Fibroblast of gingiva (primary cell): ENCODE results near the gene CNIH2.
"Not testable (repeated sequence)": the region's sequence is repeated elsewhere in the genome, so short reads cannot be mapped to it uniquely, and the experiment has no call there.

Experiments
- DNase-seq: peaks from one replicate; pipeline ENCODE4 v3.0.0-alpha.2; 2011; ENCODE audit warnings: low read depth

CNIH2 gene

GRCh38 chr11:66259956-66260355 lies 18.0 kb upstream of the CNIH2 start:
- no peak for DNase-seq

- DNase-seq, result no peak
Observed at GRCh38 chr11:66261578-66261977, 16.4 kb upstream of the CNIH2 start.

GRCh38 chr11:66262191-66262590 lies 15.8 kb upstream of the CNIH2 start:
- DNase-seq, result no peak

- no peak for DNase-seq
Observed at GRCh38 chr11:66262696-66263095, 15.3 kb upstream of the CNIH2 start.

GRCh38 chr11:66263231-66263630 lies 14.7 kb upstream of the CNIH2 start:
- DNase-seq, result no peak

GRCh38 chr11:66263785-66264184 lies 14.2 kb upstream of the CNIH2 start:
- no peak for DNase-seq

GRCh38 chr11:66264383-66264782 lies 13.6 kb upstream of the CNIH2 start:
- no peak for DNase-seq

- no peak for DNase-seq
Observed at GRCh38 chr11:66264914-66265313, 13.1 kb upstream of the CNIH2 start.

- DNase-seq, result no peak
Observed at GRCh38 chr11:66265531-66266377, 12.2 kb upstream of the CNIH2 start.

GRCh38 chr11:66266378-66267038 lies 11.5 kb upstream of the CNIH2 start:
- no peak for DNase-seq

- no peak for DNase-seq
Observed at GRCh38 chr11:66267039-66267378, 11.0 kb upstream of the CNIH2 start.

GRCh38 chr11:66267379-66268243 lies 10.4 kb upstream of the CNIH2 start:
- DNase-seq, result peak; percentile 90

- peak; percentile 99 for DNase-seq
Observed at GRCh38 chr11:66268244-66268951, 9.6 kb upstream of the CNIH2 start, which contains the start of gene RAB1B. Gene RAB1B (plus strand): TSS chr11:66268639. CDS start chr11:66268680, 41 bp downstream.

GRCh38 chr11:66268952-66269905 lies 8.7 kb upstream of the CNIH2 start:
- DNase-seq, result peak; percentile 37

- DNase-seq, result no peak
Observed at GRCh38 chr11:66271816-66272215, 6.2 kb upstream of the CNIH2 start.

GRCh38 chr11:66272596-66272995 lies 5.4 kb upstream of the CNIH2 start:
- DNase-seq, result no peak

- DNase-seq, result no peak
Observed at GRCh38 chr11:66274219-66274618, 3.8 kb upstream of the CNIH2 start.

GRCh38 chr11:66275396-66275795 lies 2.6 kb upstream of the CNIH2 start:
- DNase-seq, result no peak

GRCh38 chr11:66275984-66276612 lies 1.9 kb upstream of the CNIH2 start:
- DNase-seq, result no peak

GRCh38 chr11:66276619-66277018 lies 1.4 kb upstream of the CNIH2 start:
- DNase-seq, result not testable (repeated sequence)
